Endothelial cell of umbilical vein (primary cell): ENCODE measurements around the gene WWC1. TPM values are rescaled to one million over a fixed set of nuclear protein-coding genes. Genes with fewer than 3 reads are reported as not detected.

Source experiments
- BruUV-seq: library from RNA; stranded (reverse); fragments of 400-500 nt; replicated peaks from 2 replicates; lab custom pipeline; 2021; lab: Mats Ljungman, UMichigan
- CTCF ChIA-PET: fragments of 300-600, 350-600 bp; sonication (Branson Sonifier 250); formaldehyde crosslinking; loops from one replicate; lab custom pipeline; 2021; ENCODE audit warnings: antibody characterized with exemption, inconsistent platforms; lab: Charles Lee
- POLR2A ChIA-PET: fragments of 300-600, 350-600 bp; sonication (Branson Sonifier 250); formaldehyde crosslinking; loops from one replicate; lab custom pipeline; 2021; ENCODE audit warnings: antibody characterized with exemption, inconsistent platforms; lab: Charles Lee
- DNase-seq: peaks from one replicate; pipeline ENCODE4 v3.0.0-alpha.2; 2011; ENCODE audit warnings: low read depth, low spot score
- FAIRE-seq: peaks from 2 replicates; lab custom pipeline; 2011; peaks lifted over from hg19 to GRCh38; lab: Jason Lieb, UNC
- H2AFZ ChIP-seq: 2 replicates; pipeline ENCODE4 v1.6.0; 2012; ENCODE audit warnings: low read depth, low read length, control low read depth, inconsistent platforms
- H3K27ac ChIP-seq: 2 replicates; pipeline ENCODE4 v1.5.1; 2011; ENCODE audit warnings: low read depth, mild to moderate bottlenecking, control low read depth, low read length, moderate library complexity; ENCODE audit not compliant: insufficient read depth
- H3K27me3 ChIP-seq, 2 experiments: 2 replicates each; pipeline versions ENCODE4 v1.6.0 to v1.6.1; 2011; ENCODE audit warnings: low read length in 2 of 2, mixed read lengths in 1 of 2; ENCODE audit not compliant: control insufficient read depth in 2 of 2, insufficient read depth in 2 of 2
- H3K36me3 ChIP-seq, 2 experiments: 2 replicates in 1 of 2; 3 replicates in 1 of 2; pipeline ENCODE4 v1.5.1; 2011; ENCODE audit warnings: low read length in 2 of 2, mild to moderate bottlenecking in 1 of 2, moderate library complexity in 1 of 2; ENCODE audit not compliant: control insufficient read depth in 2 of 2, insufficient read depth in 2 of 2; ENCODE audit errors: extremely low read depth in 1 of 2
- H3K4me1 ChIP-seq: 3 replicates; pipeline ENCODE4 v1.5.1; 2011; ENCODE audit warnings: mild to moderate bottlenecking, low read length; ENCODE audit not compliant: control insufficient read depth, insufficient read depth; ENCODE audit errors: extremely low read depth
- H3K4me2 ChIP-seq: 2 replicates; pipeline ENCODE4 v1.6.1; 2011; ENCODE audit warnings: low read length, control low read depth, mixed read lengths; ENCODE audit not compliant: insufficient read depth
- H3K4me3 ChIP-seq, 3 experiments: fragments of 200-600 bp in 1 of 3; sonication (generic), shearing (Covaris generic) in 1 of 3; replicated peaks in 1 of 3; 2 replicates each; pipeline ENCODE4 v1.5.1; 2011 to 2016; ENCODE audit warnings: control low read depth in 3 of 3, low read length in 3 of 3, mild to moderate bottlenecking in 2 of 3, inconsistent platforms in 1 of 3, low read depth in 1 of 3, moderate library complexity in 1 of 3; ENCODE audit not compliant: insufficient read depth in 1 of 3
- H3K79me2 ChIP-seq: 2 replicates; pipeline ENCODE4 v1.6.0; 2012; ENCODE audit warnings: low read length, inconsistent platforms; ENCODE audit not compliant: control insufficient read depth, insufficient read depth
- H3K9ac ChIP-seq: replicated peaks from 2 replicates; pipeline ENCODE3; 2011; ENCODE audit warnings: low read length, control low read depth; ENCODE audit not compliant: insufficient read depth; ENCODE audit errors: extremely low read depth
- H3K9me1 ChIP-seq: replicated peaks from 3 replicates; pipeline ENCODE4 v1.6.0; 2011; ENCODE audit warnings: mild to moderate bottlenecking, low read length; ENCODE audit not compliant: control insufficient read depth, insufficient read depth; ENCODE audit errors: extremely low read depth
- H3K9me3 ChIP-seq: replicated peaks from 2 replicates; pipeline ENCODE4 v1.5.1; 2012; ENCODE audit warnings: low read length, inconsistent platforms; ENCODE audit not compliant: control insufficient read depth, insufficient read depth
- H4K20me1 ChIP-seq: replicated peaks from 2 replicates; pipeline ENCODE3; 2011; ENCODE audit warnings: mild to moderate bottlenecking, low read length; ENCODE audit not compliant: control insufficient read depth, insufficient read depth; ENCODE audit errors: extremely low read depth
- CTCF ChIP-seq, 2 donors: IDR thresholded peaks; 1 replicate in 1 of 2; 2 replicates in 1 of 2; pipeline ENCODE4 v1.5.1; 2011; ENCODE audit warnings: low read length in 2 of 2, mild to moderate bottlenecking in 2 of 2, moderate library complexity in 2 of 2, control low read depth in 1 of 2, inconsistent platforms in 1 of 2, low read depth in 1 of 2; ENCODE audit not compliant: insufficient read depth in 1 of 2; ENCODE audit errors: extremely low read depth in 1 of 2
- EZH2 ChIP-seq: IDR thresholded peaks from 2 replicates; pipeline ENCODE4 v1.6.1; 2012; ENCODE audit warnings: borderline replicate concordance, low read depth, mild to moderate bottlenecking, moderate library complexity, low read length, inconsistent platforms; ENCODE audit not compliant: severe bottlenecking
- FOS ChIP-seq: IDR thresholded peaks from 2 replicates; pipeline ENCODE4 v1.6.1; 2011; ENCODE audit warnings: mild to moderate bottlenecking, low read length, moderate library complexity, borderline replicate concordance; ENCODE audit not compliant: insufficient read depth
- GATA2 ChIP-seq: IDR thresholded peaks from 2 replicates; pipeline ENCODE4 v1.7.0; 2011; ENCODE audit warnings: low read depth, mild to moderate bottlenecking, moderate library complexity, mixed read lengths, low read length; ENCODE audit not compliant: insufficient read length, insufficient read depth
- JUN ChIP-seq: IDR thresholded peaks from 2 replicates; pipeline ENCODE4 v1.6.1; 2011; ENCODE audit warnings: borderline replicate concordance, low read depth; ENCODE audit not compliant: insufficient read length, insufficient read depth
- MYC ChIP-seq: IDR thresholded peaks from one replicate; pipeline ENCODE4 v1.6.1; 2011; ENCODE audit warnings: mild to moderate bottlenecking, low read depth, low read length
- POLR2A ChIP-seq: IDR thresholded peaks from 2 replicates; pipeline ENCODE4 v1.6.1; 2012; ENCODE audit warnings: low read depth, mild to moderate bottlenecking, control low read depth, low read length
- POLR2AphosphoS5 ChIP-seq: IDR thresholded peaks from 2 replicates; pipeline ENCODE4 v1.6.1; 2012; ENCODE audit warnings: low read depth, mild to moderate bottlenecking, control low read depth, low read length, moderate library complexity; ENCODE audit not compliant: insufficient read depth
- dilution Hi-C: fragments of 300-500 bp; cut with MboI; formaldehyde crosslinking; loops from one replicate; pipeline ENCODE4 v1.15.0; 2019; ENCODE audit warnings: low sequenced_read_pairs; ENCODE audit not compliant: extremely low pct_ligation_motif_present
- intact Hi-C: fragments of 100-400 bp; cut with micrococcal nuclease; formaldehyde crosslinking; loops from one replicate; pipeline ENCODE4 v1.10.0; 2022
- polyA plus RNA-seq, 4 experiments: library from polyadenylated mRNA; depleted of rRNA in 3 of 4; stranded (reverse) in 3 of 4; unstranded in 1 of 4; fragments of >200 nt; gene quantifications; 2 replicates each; pipeline versions ENCODE4 v1.2.1 to v1.2.3, GENCODE V29; 2011 to 2012; ENCODE audit warnings: missing spikeins in 1 of 4
- total RNA-seq: library from RNA; stranded (reverse); gene quantifications from 2 replicates; pipeline ENCODE4 v1.2.3, GENCODE V29; 2021
- TF ChIP-seq, protein P1 (sequence below): IDR thresholded peaks from 2 replicates; pipeline ENCODE4 v1.6.1; 2011; ENCODE audit not compliant: insufficient read depth, insufficient read length

Gene WWC1
- total and polyA plus RNA-seq, 2 donors (not counting 3 experiments of a cell fraction or from before 2014, with no cell fraction given), result 0.03 to 0.91 TPM

DNA sequence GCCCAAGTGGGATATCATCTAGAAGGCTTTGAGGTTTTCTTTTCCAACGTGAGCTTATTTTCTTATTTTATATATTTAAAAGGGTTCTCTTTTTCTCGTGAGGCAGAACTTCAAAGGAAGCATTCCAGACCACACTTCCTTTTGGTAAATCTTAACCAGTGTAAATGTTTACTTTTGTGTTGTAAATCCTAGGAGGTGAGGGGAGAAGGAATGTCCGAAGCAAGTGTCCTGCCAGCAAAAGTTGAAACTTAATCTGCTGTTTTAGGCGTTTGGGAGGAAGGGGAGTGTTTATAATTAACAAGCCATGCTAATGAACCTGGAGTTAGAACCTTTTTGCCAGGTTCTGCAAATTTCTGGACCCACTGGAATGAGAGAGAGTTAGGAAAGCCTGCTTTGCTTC, 37.9 kb downstream of the WWC1 start:
- no peak overlapping the region for H3K4me3 ChIP-seq
- no peaks in the 10 kb centered on the region for H4K20me1 ChIP-seq
- ChIA-PET CTCF (no interaction called here), POLR2A (no interaction called here)
- no peak overlapping the region for H2AFZ ChIP-seq
- no peaks in the 10 kb centered on the region for H3K9me1 ChIP-seq
- TF ChIP-seq EZH2 (no peak), FOS (no peak), CTCF (IDR thresholded peaks at IDR 0.05; ENCODE audit: extremely low read depth in 1 of 2, insufficient read depth in 1 of 2, low read depth in 1 of 2, low read length in 2 of 2) (no peak), GATA2 (no peak), POLR2AphosphoS5 (no peak), POLR2A (no peak), JUN (no peak), MYC (no peak)
- TF ChIP-seq, protein P1, sequence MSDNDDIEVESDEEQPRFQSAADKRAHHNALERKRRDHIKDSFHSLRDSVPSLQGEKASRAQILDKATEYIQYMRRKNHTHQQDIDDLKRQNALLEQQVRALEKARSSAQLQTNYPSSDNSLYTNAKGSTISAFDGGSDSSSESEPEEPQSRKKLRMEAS, result no peak
- H3K27ac ChIP-seq, result no peak overlapping the region
- no peak overlapping the region for H3K4me2 ChIP-seq
- no peaks in the 10 kb centered on the region for H3K79me2 ChIP-seq
- DNase-seq (no peak), FAIRE-seq (no peak)
- no peaks in the 10 kb centered on the region for H3K4me1 ChIP-seq
- H3K9ac ChIP-seq, result no peak overlapping the region
- dilution Hi-C loops, result no loop called here
- BruUV-seq, result no TSS peak
- no peaks in the 10 kb centered on the region for H3K9me3 ChIP-seq
- no peaks in the 10 kb centered on the region for H3K36me3 ChIP-seq
- no peaks in the 10 kb centered on the region for H3K27me3 ChIP-seq
- intact Hi-C loops, result no loop called here
